PC-9 (cell line): ENCODE data around the gene CSNK2A2.

Experiments used
- CTCF ChIP-seq: fragments of 200-600 bp; sonication (generic); conservative IDR thresholded peaks from 2 replicates; pipeline ENCODE4 v1.6.1; 2017; ENCODE audit warnings: mixed run types, antibody characterized with exemption, mild to moderate bottlenecking, moderate library complexity
- EZH2 ChIP-seq: fragments of 200-600 bp; sonication (generic); IDR thresholded peaks from 2 replicates; pipeline ENCODE4 v1.8.0; 2017; ENCODE audit warnings: antibody characterized with exemption, low read depth

GRCh38 chr16:58177353-58177710 is 20.6 kb downstream of the CSNK2A2 start:
- no peak for TF ChIP-seq CTCF
- TF ChIP-seq EZH2 = no peak
